Stimulated activated CD8-positive, alpha-beta memory T cell treated with anti-CD3 and anti-CD28 coated beads, Interleukin-15, amount 100 ng/mL, for 24 hours (primary cell): Measurements from ENCODE around the gene KATNIP.

Experiments
- DNase-seq: peaks from one replicate; pipeline ENCODE4 v3.0.0-alpha.2; 2020; ENCODE audit warnings: low read depth

The KATNIP gene

DNA sequence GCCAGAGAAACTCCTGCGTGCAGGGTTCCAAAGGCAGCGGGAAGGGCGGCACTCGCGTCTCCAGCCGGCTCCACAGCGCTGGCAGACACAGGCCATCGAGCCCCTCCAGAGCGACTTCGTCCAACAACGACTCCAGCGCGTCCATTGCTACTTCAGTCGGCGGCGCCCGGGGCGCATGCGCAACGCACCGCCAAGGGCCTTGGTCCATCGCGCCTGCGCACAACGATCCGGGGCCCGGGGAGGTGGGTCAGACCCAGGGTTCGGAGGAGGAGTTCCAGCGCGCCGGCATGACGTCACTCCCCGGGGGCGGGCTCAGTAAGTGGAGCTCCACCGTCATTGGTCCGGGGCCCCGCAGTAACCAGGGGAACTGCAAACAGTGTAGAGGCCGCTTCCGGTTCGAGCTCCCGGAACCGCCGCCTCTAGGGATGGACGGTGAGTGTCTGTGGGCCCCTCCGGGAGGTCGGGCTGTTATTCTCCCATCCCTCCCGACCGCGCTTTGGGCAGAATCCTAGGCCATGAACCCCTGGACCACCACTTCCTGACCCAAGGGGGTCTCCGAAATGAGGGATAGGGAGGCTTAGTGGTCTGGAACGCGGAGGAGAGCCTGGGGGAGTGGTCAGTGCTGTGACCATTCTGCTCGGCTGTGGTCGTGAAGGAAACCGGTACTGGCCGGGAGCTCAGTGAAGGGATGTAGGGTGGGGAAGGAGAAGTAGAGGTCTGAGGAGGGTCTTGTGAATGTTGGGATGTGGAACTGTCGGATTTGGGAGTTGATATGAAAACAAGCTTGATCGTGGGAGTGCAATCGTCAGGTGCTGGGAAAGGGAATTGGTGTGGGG is at the start of gene KATNIP, which contains the start of gene GTF3C1:
Gene KATNIP, plus strand, starts transcription at position 399 of the 836 bp plus-strand sequence. Its CDS starts 27 bp downstream, at position 426.
Gene GTF3C1, minus strand, starts transcription at position 168 of the 836 bp plus-strand sequence. Its CDS starts 23 bp downstream, at position 145.
- peak; percentile 100 for DNase-seq

DNA sequence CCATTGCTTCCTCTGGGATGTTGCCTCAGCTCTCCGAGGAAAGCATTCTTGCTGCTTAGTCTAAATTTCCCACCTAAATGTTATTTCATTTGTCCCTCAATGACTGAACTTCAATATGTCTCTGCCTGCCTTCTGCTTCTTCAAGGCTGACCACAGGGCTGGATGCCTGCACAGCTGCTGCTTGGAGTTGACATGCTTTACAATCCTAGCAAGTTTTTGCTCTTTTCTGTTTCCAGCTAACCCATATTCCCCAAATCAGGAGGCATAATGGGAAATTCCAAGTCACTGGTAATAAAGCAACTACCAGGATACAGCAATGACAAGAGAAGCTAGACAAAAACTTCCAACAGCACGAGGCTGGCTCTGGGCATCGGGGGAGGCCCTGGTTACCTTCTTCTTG is 49.1 kb upstream of the KATNIP start:
- no peak for DNase-seq

DNA sequence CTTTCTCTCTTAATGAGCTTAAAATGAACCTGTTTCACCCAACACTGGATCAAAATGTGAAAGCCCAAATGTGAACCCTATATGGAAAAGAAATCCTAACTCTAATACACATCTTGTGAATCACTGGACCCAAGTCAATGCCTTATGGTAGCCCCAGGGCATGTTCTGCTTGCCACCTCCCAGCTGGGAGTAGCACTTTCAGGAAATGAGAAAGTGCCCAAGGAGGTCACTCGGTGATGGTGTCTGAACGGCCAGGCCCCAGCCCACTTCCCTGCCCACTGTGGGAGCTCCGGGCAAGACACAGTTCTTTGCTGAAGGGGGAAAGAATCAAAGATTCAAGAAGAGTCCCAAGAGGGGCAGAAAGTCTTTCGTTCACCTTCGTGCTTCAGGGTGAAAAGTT is 46.3 kb upstream of the KATNIP start:
- DNase-seq: no peak

DNA sequence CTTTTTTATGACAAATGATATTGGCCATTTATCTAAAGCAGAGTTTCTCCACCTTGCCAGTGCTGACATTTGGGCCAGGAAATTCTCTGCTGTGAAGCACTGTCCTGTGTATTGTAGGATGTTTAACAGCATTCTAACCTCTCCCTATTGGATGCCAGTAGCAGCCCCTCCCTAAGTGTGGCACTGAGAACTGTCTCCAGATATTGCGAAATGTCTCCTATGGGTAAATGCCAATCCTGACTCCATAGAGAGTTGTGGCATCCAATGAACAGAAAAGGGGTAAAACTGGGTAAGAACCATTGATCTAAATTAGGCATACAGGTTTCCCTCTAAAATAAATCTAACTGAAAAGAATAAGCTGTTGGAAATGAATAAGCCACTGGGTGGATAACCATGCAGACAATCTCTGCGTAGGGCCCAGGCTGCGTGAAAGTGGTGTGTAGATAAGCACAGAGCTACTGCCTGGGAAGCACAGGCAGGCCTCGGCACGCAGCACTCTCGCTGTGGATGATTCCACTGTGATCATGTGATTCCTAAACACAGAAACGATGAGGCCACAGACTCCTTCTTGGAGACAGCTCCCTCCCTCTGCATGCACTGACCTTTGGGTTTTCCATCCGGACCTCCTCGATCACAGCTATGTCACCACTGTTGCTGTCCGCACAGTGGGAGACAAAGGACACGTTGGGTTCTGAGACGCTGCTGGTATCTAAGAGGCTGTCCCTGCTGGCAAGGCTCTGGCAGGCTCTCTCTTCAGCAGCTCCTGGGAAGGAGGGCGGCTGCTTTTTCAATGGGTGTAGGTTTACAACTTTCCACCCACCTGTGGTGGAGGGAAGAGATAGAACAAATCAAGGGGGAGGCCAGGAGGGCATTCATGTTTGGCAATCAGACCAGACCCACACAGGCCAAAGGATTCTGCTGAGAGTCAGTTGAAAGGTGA is 44.4 kb upstream of the KATNIP start:
- DNase-seq: no peak

DNA sequence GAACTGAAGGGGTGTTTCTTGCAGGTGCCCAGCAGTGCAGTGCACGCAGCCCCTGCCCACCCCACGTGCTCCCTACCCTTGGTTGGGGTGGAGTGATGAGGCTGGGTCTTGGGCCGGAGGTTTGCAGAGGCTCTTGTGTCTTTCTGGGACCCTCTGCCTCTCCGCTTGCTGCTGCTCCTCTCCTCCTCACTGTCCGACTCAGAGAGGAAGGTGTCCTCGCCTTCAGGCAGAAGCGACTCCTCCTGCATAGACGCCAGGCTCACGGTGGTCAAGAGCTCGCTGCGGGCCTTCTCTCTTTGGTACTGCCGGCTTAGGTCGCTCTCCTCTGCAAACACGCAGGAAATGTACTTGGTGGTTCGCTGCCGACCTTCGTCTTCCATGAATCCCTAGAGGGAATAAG is 43.2 kb upstream of the KATNIP start:
- no peak for DNase-seq

DNA sequence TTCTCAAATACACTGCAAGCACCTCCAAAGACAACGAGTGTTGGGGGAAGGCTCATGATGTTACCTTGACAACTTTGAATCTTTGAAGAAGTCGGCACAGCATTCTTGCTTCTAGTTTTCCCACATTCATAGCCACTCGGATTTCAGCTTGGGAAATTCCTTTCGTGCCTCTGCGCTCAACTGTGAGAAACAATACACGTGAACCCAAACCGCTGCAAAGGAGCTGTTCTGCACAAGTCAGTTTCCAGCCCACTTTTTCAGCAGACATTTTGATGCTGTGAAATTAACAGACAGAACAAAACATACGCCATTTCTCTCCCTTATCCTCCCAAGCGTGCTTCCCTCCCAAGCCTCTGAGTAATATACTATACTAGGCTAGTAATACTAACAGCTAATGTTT is 41.5 kb upstream of the KATNIP start:
- DNase-seq: no peak

DNA sequence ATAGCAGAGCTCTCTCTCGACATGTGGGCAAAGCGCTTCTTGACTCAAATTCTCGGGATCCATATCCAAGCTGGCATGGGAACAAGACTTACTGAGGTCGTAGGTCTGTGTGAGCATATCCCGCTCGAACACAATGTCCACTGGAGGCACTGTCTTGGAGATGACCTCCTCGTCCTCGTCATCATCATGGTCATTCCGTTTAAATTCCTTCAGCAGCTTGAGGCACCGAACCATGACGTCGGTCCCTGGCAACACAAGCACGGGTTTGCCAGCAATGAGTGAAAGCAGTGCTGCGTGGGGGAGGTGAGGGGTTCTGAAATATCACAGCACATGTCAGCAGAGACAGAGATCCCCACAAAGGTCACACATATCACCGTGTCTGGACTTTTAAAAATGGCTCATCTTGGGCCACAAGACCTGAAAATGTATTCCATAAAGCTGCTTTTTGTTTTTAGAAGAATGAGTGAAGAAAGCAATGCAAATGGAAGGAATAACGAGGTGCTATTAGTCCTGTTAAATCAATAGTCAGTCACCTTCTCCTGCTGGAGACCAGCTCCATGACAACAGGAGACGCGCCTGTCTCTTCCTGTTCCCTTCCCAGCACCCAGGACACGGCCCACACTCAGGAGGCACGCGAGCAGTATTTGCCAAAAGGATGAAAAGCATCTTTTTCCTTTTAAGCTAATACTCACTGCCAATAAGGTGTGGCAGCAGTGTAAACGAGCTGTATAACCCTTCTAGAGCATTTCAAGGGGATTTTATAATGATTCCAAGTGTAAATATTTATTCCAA is 38.1 kb upstream of the KATNIP start:
- no peak for DNase-seq

DNA sequence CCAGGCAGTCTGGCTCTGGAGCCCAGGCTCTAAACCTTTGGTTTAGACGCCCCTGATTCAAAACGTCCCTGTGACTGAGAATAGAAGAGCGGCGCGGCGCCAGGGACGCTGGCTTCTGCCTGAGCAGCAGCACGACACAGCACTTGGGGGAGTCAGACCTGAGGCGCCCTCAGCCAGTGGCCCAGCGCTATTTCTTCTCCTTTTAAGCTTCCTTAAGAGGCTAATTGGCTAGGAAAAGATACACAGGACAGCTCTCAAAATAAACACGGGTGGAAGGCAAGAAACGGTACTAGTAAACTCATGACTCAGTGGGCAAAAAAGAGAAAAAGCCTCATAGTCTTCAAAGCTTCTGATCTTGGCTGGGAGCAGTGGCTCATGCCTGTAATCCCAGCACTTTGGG is 35.1 kb upstream of the KATNIP start:
- no peak for DNase-seq

DNA sequence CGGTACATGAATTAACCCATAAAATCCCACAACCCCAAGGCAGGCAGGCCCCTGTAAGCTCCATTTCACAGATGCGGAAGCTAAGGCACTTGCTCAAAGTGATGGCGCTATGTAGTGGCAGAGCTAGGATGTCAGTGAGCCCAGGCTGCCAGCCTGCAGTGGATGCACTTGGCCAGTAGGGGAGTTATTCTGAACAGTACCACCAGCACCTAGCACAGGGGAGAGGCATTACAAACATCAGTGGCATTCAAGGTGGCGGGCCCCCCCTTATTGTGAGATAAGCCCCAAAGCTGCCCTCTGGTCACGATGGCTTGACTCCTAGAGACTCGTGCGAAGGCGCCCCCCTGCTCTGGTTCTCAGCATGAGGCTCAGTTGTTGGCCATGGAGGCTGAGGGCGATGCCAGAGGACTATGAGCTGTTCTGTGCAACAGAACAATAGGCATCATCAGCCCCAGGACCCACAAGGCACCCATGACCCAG is 34.0 kb upstream of the KATNIP start:
- no peak for DNase-seq

DNA sequence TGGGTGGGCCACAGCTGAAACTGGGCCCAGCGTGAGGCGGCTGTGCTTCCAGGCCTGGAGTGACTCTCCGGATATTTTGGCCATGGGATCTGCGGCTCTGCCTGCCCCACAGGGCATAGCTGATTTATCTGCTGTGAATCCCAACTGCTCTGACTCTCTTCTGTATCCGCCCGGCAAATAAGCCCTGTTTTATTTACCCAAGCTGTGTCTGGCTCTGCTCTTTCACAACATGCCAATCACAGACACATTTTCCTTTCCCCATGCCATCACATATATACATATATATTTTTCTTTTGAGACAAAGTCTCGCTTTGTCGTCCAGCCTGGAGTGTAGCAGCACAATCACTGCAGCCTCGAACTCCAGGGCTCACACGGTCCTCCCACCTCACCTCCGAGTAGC is 33.6 kb upstream of the KATNIP start:
- DNase-seq: no peak

DNA sequence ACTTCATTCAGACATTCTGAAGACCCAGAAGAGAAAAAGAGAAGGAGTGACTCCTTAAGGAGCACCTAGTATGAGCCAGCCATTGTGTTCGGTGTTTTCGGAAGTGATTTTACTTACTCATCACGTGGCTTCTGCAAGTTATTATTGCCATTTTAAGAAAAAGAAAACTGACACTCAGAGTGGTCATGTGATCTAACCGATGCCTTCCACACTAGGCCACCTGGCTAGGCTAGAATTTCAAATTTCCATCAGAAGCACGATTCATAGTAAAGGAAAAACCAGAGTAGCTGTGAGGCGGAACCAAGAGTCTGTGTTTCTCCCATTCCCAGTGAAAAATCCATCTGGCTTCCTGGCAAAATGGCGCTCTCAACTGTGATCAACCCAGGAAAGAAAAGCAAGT is 32.3 kb upstream of the KATNIP start:
- DNase-seq: no peak

DNA sequence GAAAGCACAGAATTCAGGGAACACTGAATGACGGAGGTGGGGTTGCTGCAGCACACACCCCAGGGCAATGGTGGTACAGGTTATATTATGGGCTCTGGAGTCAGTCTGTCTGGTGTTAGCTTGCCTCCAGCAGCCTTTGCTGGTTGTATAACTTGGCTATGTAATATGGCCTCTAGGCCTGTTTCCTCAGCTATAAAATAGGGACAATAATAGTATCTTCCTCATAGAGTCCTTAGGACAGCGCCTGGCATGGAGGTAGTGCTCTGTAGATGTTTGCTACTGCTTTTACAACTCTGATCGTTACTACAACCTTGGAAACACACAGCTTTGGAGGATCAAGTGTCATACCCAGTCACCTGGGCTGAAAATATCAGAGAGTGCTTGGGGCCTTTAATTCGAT is 31.7 kb upstream of the KATNIP start:
- DNase-seq: no peak

DNA sequence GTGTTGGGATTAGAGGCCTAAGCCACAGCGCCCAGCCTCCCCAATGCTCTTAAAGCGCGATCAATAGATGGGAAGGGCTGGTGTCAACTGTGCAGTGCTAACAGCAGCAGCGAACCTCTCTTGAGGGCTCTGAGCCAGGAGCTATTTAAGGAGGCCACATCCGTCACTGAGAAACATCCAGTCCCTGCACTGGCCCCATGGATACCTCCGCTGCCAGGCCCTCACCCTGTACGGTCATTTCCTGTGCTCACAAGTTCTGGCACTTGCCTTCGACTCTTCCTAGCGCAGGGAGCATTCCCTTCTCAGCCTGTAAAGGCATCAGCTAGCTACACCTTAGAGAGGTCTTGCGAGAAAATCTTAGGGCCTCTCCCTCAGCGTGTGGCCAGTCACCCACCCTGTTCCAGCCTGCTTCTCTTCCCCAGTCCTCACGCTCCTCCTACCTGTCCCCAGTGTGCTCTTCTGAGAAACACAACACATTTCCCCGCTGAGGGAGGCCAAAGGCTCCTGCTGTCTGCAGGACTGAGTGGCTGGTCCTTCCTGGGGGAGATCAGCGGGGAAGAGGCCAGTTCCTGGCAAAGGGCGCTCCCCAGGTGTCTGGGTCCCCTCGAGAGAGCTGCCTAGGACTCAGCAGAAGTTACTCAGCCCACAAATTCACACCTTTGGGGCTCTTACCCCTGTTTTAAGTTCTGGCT is 28.8 kb upstream of the KATNIP start:
- DNase-seq: no peak

DNA sequence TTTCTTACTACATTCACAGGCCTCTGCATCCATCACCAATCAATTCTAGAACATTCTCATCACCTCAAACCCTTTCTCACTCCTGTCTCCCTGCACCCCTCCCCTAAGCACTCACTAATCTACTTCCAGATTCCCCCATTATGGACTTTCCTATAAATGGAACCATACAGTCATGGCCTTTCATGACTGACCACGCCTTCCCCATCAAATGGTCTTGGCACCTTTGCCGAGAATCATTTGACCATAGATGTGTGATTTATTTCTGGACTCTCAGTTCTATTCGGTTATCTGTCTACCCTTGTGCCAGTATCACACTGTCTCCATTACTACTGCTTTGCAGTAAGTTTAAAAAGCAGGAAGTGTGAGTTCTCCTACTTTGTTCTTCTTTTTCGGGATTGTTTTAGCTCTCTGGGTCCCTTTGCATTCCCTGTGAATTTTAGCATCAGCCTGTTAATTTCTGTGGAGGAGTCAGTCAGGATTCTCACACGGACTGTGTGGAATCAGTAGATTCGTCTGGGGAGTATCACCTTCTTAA is 27.7 kb upstream of the KATNIP start:
- no peak for DNase-seq

DNA sequence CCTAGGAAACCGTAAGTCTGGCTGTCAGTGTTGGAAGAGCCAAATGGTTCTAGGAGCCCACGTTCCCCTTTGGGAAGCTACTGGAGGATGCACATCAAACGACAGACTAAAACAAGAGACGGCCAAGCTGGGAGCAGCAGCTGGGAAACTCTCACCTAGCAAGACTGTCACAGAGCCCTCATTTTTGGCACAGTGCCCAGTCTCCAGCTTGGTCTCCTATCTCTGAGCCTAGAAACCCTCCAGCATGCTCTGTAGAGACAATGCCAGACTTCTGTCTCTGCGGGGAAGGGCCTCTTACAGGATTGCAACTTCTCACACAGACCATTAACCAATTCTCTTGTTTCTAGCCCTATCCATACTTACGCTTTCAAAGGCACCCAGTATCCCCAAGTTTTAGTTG is 23.8 kb upstream of the KATNIP start:
- no peak for DNase-seq

DNA sequence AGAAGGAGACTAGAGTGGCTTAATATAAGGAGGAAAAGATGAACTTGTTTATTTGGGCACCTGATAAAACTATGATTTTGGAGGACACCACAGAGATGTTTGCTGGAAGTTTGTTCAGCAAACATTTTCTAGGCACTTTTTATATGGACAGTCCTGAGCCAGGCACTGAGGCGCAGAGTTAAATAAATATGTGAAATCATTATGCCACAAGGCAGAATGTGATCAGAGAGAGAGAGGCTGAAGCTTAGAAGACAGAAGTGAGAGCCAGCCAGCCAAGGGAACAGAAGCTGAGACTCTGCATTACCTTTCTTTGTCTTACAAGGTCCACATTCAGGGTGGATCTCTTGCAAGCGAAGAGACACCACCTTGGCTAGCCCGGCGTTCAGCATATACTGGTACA is 21.6 kb upstream of the KATNIP start:
- no peak for DNase-seq

DNA sequence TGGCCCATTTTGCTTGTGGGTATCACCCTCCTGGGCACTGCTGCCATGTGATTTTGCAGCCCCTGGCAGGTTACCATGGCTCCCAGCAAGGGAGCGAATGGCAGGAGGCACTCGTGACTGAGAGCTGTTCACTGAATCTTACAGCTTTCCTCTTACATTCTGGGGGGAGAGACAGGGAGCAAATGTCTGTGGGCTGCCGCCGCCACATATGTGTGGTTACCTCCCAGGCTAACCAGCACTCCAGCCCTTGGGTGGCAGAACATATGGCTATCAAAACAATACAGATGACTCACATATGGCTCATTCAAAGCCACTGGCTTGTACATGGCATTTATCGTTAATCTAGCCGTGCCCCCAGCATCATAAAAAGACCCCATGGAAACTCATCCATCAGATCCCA is 20.0 kb upstream of the KATNIP start:
- no peak for DNase-seq

DNA sequence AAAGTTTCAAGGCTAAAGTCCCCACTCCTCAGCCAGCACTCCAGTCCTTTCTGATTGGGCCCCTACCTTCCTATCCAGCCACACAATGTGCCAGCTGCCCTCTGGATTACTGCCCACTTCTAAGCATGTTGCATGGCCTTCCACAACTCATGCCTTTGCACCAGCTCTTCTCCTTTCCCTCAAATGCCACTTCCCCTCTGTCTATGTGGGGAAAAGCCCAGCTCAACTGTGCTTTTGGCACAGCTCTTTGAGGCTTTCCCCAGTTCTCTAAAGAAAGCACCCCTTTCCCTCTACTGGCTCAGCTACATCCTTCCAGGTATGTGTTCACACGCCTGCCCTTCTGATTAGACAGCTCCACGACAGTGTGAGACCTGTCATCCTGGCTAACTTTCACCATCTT is 18.8 kb upstream of the KATNIP start:
- DNase-seq: no peak

DNA sequence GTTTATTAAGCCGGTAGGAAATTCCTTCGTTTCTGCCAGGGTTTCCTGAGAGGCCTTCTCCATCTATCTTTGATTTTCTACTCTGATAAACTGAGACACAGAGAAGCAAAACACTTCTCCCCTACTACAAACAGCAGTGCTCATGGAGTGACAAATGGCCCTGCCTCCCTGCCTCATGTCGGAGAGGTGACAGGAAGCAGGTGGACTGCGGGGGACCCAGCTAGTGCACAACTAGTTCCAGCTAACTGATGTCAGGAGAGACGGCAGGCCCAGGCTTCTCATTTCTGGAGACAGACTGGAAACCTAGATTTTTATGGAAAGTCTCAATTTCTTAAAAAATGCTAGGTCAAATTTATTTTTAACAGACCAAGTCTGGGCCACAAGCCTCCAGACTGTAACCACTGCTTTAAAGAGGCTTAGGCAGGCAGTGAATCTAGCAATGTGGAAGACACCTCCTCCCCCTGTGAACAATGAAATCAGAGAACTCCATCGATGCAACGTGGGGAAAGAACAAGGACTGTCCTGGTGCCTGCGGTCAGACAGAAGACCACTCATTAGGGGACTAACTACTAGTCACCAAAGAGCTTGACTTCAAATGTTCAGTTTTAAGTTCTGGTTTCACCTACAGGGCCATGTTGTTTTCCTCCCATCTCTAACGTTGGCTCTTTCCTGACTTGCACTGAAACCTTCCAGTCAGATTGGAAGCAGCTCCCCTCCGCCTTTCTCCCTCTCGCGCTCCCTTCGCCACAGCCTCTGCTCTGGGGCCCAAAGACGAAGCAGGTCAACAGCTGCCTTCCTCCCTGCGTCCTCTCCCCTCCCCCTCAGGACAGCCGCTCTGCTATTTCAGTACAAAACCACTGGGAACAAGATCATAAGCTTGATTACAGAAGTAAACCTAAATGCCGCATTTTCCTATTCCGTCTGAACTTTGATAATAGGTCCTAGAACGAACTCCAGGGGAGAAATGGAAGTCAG is 17.8 kb upstream of the KATNIP start:
- DNase-seq: no peak

DNA sequence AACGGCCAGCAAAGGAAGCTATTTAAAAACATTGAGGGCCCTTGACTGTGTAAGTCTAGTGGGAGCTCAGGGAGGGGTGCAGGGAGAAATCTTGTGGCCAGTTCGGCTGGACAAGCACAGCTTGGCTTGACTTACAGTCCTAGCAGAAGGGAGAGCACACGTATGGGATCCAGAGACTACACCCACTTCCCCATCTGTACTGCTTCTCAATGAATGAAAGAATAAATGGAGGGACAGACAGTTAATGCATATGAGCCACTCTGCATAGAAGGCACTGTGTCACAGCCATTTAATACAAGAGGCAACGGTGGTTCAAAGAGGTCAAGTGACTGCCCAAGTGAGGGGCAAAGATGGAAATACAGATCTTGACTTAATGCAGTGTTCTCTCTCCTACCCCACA is 15.7 kb upstream of the KATNIP start:
- DNase-seq: no peak
